ENCODE data around the gene NOPCHAP1.
"Not testable (repeated sequence)": the region's sequence is repeated elsewhere in the genome, so short reads cannot be mapped to it uniquely, and the experiment has no call there.

Gene NOPCHAP1, protein sequence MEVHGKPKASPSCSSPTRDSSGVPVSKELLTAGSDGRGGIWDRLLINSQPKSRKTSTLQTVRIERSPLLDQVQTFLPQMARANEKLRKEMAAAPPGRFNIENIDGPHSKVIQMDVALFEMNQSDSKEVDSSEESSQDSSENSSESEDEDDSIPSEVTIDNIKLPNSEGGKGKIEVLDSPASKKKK

DNA sequence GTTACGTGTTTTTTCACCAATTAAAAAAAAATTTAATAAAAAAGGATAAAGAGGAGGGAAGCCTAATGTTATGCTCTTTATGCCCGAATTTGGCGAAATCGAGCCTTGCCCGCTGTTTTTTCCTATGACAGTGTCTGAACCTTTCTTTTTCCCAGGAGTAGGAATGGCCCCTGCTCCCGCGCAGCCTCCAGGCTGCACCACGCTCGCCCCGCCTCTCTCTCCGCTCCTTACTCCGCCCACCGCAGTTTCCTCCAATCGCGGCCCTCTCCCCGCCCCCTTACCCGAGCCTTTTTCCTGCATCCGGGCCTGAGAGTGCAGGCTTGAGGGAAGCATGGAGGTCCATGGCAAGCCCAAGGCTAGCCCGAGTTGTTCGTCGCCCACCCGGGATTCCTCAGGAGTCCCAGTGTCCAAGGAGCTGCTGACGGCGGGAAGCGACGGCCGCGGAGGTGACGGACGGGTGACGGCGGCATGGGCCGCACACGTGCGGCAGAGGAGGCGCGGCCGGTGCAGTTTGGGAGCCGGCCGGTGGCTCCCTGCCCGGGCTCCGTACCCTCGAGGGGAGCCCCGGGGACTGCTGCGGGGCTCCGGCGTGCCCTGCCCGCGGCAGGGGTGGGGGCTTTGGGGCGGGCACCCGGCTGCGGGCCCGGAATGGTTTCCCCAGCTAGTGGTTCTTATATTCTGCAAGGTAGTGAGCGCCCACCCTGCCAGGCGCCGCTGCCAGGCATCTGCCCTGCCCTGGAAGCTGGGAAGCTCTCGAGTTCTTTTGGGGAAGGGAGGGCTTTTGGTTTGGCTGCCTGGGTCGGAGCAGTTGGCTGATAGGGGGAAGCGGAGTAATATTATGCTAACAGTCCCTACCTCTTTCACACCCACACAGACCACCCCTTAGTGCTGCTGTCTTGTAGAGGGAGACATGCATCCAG is at the start of gene NOPCHAP1:
Gene NOPCHAP1 (plus strand): TSS at position 295 of the 920 bp plus-strand sequence. CDS start 37 bp downstream, at position 332.
- DNase-seq (ENCODE audit: low read depth in 2 of 2) = peak; percentile 81 to 85

DNA sequence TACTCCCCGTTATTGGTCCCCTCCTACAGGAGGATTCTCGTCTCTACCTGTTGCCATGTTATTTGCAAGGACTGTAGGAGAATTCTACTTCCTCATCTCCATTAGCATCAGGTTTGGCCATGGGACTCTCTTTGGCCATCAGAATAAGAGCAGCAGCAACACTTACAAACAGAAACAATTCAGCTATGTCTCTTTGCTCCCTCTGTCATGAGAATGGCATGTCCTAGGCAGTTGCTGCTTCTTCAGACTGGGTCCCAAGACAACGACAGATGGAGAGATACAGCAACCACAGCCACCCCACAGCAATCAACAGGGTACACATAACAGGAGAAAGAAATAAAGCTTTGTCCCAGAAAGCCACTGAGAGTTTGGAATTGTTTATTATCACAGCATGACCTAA is 47.7 kb upstream of the NOPCHAP1 start:
- DNase-seq (ENCODE audit: low read depth in 2 of 2) = no peak

DNA sequence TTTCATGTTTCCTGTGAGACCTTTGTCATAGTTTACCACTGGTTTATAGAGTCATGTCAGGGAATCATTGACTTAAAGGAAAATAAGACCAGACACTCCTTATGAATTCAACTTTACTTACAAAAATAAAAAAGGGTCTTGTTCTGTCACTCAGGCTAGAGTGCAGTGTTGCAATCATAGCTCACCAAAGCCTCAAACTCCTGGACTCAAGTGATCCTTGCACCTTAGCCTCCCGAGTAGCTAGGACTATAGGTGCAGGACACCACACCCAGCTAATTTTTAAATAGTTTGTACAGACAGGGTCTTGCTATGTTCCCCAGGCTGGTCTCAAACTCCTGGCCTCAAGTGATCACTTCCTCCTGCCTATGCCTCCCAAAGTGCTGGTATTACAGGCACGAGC is 47.0 kb upstream of the NOPCHAP1 start:
- no peak for DNase-seq (ENCODE audit: low read depth in 2 of 2)

DNA sequence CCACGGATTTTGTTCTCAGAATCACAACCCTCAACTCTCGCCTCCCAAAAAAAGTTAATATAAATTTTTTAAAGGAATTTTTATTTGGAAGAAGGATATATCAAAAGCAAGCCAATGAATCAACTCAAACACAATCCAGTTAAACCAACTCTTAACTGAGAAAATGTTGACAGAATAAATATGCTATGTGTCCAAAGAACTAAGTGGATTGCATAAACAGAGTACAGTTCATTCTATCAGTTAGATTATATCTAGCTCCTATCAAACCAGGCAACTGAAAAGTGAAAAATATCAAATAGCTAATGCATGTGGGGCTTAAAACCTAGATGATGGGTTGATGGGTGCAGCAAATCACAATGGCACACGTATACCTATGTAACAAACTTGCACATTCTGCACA is 44.7 kb upstream of the NOPCHAP1 start:
- no peak for DNase-seq (ENCODE audit: low read depth in 2 of 2)

DNA sequence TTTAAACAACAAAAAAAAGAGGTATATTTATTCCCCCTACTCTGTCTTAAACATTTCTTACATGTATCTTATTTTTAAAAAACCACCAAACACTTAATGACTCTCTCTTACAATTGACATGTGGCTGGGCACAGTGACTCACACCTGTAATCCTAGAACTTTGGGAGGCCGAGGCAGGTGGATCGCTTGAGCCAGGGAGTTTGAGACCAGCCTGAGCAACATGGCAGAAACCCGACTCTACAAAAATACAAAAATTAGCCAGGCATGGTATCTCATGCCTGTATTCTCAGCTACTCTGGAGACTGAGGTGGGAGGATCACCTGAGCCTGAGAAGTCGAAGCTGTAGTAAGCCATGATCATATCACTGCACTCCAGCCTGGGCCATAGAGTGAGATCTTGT is 44.0 kb upstream of the NOPCHAP1 start:
- no peak for DNase-seq (ENCODE audit: low read depth in 2 of 2)

DNA sequence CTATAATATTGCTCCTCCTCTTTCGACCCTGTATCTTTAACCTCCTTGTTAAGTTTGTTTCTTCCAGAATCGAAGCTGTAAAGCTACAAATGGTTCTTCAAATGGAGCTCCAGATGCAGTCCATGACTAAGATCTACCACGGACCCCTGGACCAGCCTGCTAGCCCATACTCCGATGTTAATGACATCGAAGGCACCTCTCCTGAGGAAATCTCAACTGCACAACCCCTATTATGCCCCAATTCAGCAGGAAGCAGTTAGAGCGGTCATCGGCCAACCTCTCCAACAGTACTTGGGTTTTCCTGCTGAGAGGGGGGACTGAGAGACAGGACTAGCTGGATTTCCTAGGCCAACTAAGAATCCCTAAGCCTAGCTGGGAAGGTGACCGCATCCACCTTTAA is 42.7 kb upstream of the NOPCHAP1 start:
- DNase-seq (ENCODE audit: low read depth in 2 of 2) = not testable (repeated sequence)

DNA sequence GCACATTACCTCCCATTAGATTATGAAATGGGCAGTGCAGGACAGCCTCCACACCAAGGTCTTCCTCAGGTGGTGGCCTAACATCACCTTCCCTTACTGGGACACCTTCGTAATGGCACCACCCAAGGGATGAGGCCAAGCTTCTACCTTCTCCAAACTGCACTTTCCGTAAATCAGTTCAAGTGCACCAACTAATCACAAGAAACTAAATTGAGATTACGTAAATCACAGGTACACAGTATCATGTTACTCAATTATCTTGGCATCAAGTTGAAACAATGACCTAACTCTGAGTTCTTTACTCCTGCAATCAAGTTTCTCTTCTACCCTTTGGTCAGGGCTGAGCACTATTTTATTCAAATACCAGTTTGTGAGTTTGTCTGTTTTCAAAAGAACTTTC is 41.9 kb upstream of the NOPCHAP1 start:
- DNase-seq (ENCODE audit: low read depth in 2 of 2) = no peak

DNA sequence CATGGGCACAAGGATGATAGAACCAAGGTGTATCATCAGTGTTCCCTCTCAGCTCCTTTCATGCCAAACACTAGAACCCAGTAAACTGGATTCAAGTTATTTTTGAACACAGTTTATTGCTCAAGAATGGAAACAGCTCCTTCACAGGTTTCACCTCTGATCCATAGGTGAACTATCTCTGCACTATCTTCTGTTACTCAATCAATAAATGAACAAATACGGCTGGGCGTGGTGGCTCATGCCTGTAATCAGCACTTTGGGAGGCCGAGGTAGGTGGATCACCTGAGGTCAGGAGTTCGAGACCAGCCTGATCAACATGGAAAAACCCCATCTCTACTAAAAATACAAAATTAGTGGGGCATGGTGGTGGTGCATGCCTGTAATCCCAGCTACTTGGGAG is 37.4 kb upstream of the NOPCHAP1 start:
- not testable (repeated sequence) for DNase-seq (ENCODE audit: low read depth in 2 of 2)

DNA sequence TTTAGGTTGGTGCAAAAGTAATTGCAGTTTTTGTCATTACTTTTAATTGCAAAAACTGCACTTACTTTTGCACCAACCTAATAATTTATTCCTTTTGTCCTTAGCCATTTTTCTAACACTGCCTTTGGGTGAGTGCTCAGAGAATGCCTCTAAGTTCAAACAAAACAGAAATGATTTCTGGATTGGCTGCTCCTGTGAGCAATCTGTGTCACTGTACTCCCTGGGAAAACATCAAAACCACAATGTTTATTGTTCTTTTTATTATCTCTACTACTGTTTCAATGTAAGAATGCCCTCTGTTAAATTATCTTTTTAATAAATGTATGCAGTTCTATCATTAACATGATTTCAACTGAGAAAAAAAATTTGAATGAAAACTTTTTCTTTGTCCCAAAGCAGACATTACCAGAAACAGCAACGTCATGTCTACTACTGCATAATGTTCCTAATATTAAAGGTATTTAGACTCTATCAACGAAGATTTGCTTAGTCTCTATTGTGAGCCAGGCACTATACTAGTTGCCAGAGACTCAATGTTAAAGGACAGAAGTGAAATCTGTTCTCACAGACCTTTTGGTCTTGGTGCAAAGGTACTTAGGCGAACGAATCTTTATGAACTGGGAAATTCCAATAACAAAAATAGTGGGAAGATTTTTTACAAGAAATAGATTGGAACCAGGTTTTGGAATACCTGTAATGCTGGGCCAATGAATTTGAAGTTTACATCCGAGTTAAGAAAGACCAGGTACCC is 34.2 kb upstream of the NOPCHAP1 start:
- no peak for DNase-seq (ENCODE audit: low read depth in 2 of 2)

DNA sequence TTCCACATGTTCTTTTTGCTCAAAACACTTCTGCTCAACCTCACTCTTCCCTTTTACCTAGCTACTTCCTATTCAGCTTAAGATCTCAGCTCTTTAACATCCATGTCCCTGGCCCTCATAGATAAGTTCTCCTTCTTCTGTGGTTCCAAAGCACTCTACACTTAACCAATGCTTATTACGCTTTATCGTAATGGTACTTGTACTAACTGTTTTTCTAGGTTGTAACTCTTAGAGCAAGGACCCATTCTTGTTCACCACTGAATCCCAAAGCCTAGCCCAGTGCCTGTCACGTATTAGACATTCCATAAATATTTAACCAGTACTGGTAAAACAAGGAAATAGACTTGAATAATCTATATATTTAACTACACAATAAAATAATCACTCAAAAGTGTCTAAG is 33.3 kb upstream of the NOPCHAP1 start:
- no peak for DNase-seq (ENCODE audit: low read depth in 2 of 2)

DNA sequence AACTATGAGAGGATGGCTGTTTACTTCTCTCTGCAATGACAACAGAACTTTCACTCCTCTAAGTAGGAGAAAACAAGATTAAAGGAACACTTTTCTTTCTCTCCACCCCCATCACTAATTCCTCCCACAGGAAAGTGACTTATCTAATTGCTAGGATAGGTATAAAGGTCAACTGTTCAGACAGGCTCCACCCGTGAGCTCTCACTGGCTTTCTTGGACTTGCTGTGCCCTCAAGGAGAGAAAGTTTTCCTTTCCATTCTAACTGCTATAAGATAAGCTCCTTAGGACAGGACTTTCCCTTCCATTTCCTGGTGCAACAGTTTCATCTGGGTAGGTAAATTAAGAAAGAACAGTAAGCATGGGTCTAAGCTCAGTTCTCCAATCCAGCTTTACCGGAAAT is 32.8 kb upstream of the NOPCHAP1 start:
- no peak for DNase-seq (ENCODE audit: low read depth in 2 of 2)

DNA sequence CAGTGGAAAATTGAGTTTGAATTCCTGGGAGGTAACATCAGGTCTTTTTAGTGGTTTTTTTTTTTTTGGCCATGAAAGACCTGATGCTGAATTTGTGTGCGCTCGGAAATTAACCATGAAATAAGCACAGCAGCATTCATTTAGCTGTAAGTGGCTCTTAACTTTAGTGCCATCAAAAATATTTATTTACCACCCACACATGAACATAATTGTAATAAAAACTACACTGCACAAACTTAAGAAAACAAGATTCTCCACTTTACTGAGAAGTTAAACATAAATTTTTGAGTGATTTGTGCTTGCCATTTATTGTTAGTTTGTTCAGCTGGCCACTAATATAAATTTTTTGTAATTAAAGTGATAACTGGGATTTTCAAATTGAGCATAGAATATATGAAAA is 30.4 kb upstream of the NOPCHAP1 start:
- DNase-seq (ENCODE audit: low read depth in 2 of 2) = no peak

DNA sequence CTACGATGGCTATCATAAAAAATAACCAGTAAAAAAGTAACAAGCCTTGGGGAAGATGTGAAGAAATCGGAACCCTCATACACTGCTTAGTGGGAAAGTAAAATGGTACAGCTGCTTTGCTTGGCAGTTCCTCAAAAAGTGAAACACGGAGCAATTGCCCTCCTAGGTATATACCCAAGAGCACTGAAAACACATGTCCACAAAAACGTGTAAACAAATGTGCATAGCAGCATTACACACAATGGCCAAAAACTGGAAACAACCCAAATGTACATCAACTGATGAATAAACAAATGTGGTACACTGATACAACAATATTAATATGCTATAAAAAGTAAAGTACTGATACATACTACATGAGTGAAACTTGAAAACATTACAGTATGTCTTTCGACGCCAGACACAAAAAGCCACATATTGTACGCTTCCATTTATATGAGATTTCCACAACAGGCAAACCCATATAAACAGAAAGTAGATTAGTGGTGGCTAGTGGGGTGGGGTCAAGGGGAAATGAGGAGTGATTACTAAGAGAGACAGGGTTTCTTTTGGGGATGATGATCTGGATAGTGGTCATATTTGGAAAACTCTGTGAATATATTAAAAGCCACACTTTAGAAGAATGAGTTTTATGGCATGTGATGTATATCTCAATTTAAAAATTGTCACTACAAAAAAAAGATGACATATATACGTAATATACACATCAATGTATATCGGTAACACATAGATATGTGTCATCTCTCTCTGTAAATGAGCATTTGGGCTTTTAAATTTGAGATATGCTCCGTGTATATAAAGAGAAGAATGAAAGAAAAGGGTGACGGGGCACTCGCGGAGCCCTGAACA is 29.0 kb upstream of the NOPCHAP1 start:
- no peak for DNase-seq (ENCODE audit: low read depth in 2 of 2)

DNA sequence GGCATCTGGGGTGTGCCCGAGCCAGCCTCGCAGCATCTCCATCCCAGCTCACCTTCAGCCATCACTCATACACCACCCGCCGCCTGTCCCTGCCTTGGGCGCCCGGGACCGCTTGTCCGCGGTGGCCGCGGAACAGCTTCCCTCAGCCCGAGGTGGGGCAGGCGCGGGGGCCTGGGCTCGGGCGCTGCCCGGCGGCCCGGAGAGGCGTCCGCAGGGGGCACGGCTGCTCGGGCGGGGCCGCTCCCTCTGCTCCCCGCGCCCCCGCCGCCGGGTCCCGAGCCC is 28.5 kb upstream of the NOPCHAP1 start:
- peak; percentile 7 to 30 for DNase-seq (ENCODE audit: low read depth in 2 of 2)

DNA sequence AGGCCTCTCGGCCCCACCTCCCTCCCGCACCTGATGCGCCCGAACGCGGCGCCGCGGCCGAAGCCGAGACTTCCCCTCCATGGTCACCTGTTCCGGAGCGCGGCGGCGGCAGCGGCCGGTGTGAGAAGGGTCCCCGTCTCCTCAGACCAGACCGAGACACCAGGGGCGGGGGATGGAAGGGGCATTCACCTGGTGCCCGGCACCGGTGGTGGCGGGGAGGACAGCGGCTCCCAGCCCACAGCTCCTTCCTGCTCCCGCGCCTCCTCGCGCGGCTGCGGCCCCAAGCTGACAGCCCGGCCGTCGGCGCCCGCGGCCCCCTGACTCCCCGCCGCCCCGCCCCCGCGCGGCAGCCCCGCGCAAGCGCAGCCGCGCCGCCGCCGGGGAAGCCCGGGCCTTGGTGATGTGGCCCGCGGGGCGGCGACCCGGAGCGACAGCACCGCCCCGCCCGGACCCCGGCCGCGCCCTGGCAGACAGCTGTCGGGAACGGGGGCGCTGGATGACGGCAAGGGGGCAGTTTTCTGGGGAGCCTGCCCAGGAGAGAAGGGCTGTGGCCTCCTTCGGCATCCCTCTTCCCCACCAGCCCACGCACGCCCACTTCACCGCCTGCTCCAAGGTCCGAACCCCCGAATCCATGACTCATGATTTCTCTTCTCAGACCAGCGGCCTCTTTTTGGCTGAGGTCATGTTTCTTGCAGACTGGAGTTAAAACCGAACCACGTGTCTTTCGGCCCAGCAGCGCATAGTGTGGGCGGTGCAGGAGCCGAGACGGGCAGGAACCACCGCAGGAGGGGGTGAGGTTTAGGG is 27.9 kb upstream of the NOPCHAP1 start, which contains the start of gene SLC41A2:
Gene SLC41A2 (minus strand): TSS at position 290 of the 804 bp plus-strand sequence. CDS start 29,763 bp downstream, outside the sequence.
- DNase-seq (ENCODE audit: low read depth in 2 of 2) = peak; percentile 63 to 68

DNA sequence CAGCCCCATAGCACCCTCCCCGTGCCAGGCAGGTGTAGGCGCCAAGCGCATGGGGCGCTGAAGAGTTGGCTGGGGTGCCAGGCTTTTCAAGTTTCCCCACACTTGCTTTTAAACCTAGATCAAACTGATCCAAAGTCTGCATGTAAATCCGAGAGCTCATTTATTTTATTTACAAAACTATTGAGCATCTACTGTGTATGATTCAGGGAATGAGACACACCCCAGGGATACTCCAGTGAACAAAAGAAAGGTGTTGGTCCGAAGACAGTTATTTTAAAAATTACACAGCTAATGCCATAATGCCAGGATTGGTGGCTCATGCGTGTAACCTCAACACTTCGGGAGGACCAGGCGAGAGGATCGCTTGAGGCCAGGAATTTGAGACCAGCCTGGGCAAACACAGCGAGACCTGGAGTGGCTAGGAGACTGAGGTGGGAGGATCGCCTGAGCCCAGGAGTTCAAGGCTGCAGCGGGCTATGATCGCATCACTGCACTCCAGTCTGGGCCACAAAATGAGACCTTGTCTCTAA is 27.2 kb upstream of the NOPCHAP1 start:
- no peak for DNase-seq (ENCODE audit: low read depth in 2 of 2)

DNA sequence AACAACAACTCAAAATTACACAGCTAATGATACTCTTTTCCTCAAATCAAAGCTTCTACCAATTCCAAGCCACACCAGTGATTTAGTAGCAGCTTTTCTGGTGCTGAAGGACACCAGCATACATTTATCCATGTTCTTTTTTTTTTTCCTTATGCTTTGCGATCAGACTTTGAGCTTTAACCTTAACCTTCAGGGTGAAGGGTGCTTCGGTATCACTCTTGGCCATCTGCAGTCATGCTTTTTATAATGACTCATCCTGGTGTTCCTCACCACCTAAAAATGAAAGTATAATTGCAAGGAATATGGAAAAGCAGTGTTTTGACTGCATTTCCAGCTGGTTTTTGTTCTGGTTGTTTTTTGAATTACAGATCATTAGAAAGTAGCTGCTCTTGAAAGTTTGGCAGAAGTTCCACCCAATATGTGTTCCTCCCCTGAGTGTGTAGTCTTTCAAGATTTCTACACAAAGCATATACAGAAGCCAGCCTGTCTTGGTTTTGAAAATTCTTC is 26.7 kb upstream of the NOPCHAP1 start:
- DNase-seq (ENCODE audit: low read depth in 2 of 2) = no peak

DNA sequence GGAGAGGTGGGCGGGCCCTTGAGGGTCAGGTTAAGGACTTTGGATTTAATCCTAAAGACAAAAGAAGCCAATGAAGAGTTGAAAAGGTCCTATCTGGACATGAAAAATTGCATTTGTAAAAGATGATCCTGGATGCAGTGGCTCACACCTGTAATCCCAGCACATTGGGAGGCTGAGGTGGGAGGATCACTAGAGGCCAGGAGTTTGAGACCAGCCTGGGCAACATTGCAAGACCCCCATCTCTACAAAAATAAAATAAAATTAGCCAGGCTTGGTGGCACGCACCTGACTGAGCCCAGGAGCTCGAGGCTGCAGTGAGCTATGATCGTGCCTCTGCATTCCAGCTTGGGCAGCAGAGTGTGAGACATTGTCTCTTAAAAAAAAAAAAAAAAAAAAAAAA is 25.7 kb upstream of the NOPCHAP1 start:
- no peak for DNase-seq (ENCODE audit: low read depth in 2 of 2)

DNA sequence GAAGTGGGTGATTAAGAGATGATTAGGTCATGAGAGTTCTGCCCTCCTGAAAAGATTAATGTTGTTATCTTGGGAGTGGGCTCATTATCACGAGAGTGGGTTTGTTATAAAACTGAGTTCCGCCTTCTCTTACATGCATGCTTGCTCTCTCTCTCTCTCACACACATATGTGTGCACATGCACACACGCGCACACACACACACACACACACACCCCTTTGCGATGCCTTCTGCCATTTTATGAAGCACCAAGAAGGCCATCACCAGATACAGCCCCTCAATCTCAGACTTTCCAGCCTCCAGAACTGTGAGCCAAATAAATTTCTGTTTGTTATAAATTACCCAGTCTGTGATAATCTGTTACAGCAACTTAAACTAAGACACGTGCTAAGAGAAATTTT is 22.4 kb upstream of the NOPCHAP1 start:
- no peak for DNase-seq (ENCODE audit: low read depth in 2 of 2)

DNA sequence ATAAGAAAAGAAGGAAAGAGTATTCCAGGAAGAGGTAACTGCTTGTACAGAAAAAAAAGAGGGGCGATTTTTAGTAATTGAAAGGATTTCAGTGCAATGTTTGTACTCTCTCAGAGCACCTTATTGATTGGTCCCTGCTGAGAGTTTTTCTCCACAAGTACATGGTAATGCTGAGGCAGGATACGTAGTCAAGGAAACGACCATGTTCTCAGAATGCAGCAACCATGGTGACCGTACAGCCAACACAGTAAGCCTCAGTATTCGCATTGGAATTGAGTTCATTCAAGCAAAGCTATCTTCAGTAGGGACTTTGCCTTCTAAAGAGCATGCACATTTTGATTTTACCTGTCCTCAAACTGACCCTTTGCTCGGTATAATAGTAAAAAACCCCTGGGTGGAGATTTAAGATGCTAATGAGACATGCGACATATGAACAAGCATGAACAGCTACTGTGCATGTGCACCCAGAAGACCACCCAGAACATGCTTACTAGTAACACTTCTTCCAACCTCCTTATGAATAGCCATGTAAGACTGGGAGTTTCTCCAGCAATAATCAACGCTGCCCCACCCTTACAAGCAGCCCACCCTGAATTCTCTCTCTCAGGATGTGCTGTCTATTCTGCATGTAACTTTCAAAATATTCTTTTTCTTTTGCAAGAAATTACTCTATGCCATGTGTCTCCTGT is 21.8 kb upstream of the NOPCHAP1 start:
- no peak for DNase-seq (ENCODE audit: low read depth in 2 of 2)

Data from stimulated activated CD8-positive, alpha-beta memory T cell treated with anti-CD3 and anti-CD28 coated beads, Interleukin-2, amount 100 ng/mL, for 48 hours (primary cell).